Caco-2 (cell line): ENCODE data around the gene GID8. TPM values are rescaled to one million over a fixed set of nuclear protein-coding genes. Genes with fewer than 3 reads are reported as not detected.

Source experiments
- BruUV-seq: library from RNA; stranded (reverse); fragments of 400-500 nt; replicated peaks from 2 replicates; lab custom pipeline; 2021; lab: Mats Ljungman, UMichigan
- CTCF ChIA-PET: fragments of 300-600 bp; sonication (Branson Sonifier 250); formaldehyde crosslinking; loops from one replicate; lab custom pipeline; 2022; ENCODE audit warnings: antibody characterized with exemption; lab: Charles Lee
- POLR2A ChIA-PET: fragments of 300-600 bp; sonication (Branson Sonifier 250); formaldehyde crosslinking; loops from one replicate; lab custom pipeline; 2022; ENCODE audit warnings: antibody characterized with exemption; lab: Charles Lee
- DNase-seq, 2 experiments: peaks; one replicate each; pipeline versions ENCODE4 v3.0.0 to v3.0.0-alpha.2; 2020 to 2022
- H3K27me3 ChIP-seq: replicated peaks from 2 replicates; pipeline ENCODE4 v1.6.0; 2011; ENCODE audit warnings: low read length; ENCODE audit not compliant: control insufficient read depth, insufficient read depth
- H3K36me3 ChIP-seq: 2 replicates; pipeline ENCODE4 v1.5.1; 2011; ENCODE audit warnings: low read length; ENCODE audit not compliant: control insufficient read depth, insufficient read depth
- H3K4me1 ChIP-seq: fragments of 250-450 bp; sonication (Bioruptor Pico); 2 replicates; pipeline ENCODE4 v1.5.1; 2020; ENCODE audit warnings: mild to moderate bottlenecking
- H3K4me3 ChIP-seq: 2 replicates; pipeline ENCODE4 v1.5.1; 2011; ENCODE audit warnings: low read depth, mild to moderate bottlenecking, control low read depth, low read length
- H3K9me3 ChIP-seq: fragments of 250-450 bp; sonication (Bioruptor Pico); 2 replicates; pipeline ENCODE4 v1.5.1; 2020; ENCODE audit warnings: mild to moderate bottlenecking, moderate library complexity
- H3K27ac Mint-ChIP-seq: one replicate; pipeline ENCODE4 v1.8.0; 2022; ENCODE audit warnings: mixed read lengths; ENCODE audit not compliant: unreplicated experiment
- H3K27me3 Mint-ChIP-seq: one replicate; pipeline ENCODE4 v1.8.0; 2022; ENCODE audit warnings: mixed read lengths; ENCODE audit not compliant: insufficient read depth, unreplicated experiment
- H3K36me3 Mint-ChIP-seq: one replicate; pipeline ENCODE4 v1.8.0; 2022; ENCODE audit warnings: mild to moderate bottlenecking, mixed read lengths; ENCODE audit not compliant: insufficient read depth, unreplicated experiment
- H3K4me1 Mint-ChIP-seq: one replicate; pipeline ENCODE4 v1.8.0; 2022; ENCODE audit warnings: low read depth, mixed read lengths; ENCODE audit not compliant: unreplicated experiment
- H3K4me3 Mint-ChIP-seq: one replicate; pipeline ENCODE4 v1.8.0; 2022; ENCODE audit warnings: mild to moderate bottlenecking, moderate library complexity, mixed read lengths; ENCODE audit not compliant: unreplicated experiment
- H3K9me3 Mint-ChIP-seq: one replicate; pipeline ENCODE4 v1.8.0; 2022; ENCODE audit warnings: mixed read lengths; ENCODE audit not compliant: unreplicated experiment
- CTCF ChIP-seq, 2 experiments: fragments of 200-600 bp in 1 of 2; IDR thresholded peaks; 1 replicate in 1 of 2; 2 replicates in 1 of 2; pipeline versions ENCODE4 v1.5.1 to v1.8.0; 2011 to 2022; ENCODE audit warnings: antibody characterized with exemption in 1 of 2, control low read depth in 1 of 2, inconsistent platforms in 1 of 2, low read depth in 1 of 2, low read length in 1 of 2, mild to moderate bottlenecking in 1 of 2, moderate library complexity in 1 of 2; ENCODE audit not compliant: insufficient read depth in 1 of 2, severe bottlenecking in 1 of 2, unreplicated experiment in 1 of 2
- intact Hi-C: fragments of 100-400 bp; cut with micrococcal nuclease; formaldehyde crosslinking; loops from one replicate; pipeline ENCODE4 v1.10.0; 2022; ENCODE audit not compliant: unreplicated experiment
- total RNA-seq: library from RNA; stranded (reverse); gene quantifications from 2 replicates; pipeline ENCODE4 v1.2.3, GENCODE V29; 2022

GID8 gene
- total RNA-seq, 1 experiment from 2014 or later = 133 TPM

DNA sequence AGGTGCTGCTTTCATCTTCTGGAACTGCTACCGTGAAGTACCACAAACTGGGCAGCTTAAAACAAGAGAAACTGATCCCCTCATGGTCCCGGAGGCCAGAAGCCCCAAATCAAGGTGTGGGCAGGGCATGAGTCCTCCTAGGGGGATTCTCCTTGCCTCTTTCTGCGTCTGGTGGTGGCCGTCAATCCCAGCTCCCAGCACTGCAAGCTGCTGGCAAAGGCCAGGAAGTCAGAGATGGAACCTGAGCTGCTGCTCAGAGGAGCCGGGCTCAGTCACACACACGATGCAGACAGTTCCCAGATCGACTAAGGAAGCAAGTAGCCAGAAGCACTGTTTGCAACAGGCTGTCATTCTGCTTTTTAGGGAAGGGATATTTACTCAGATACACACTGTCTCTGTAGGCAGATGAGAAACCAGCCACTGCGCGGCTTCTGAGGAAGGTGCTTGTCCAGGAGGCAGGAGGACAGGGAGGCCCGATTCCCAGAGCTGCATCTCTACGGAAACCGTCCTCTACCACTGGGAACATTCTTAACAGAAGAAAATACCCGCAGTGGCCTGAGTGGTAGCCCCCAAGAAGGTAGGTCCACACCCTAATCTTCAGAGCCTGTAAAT is 53.4 kb downstream of the GID8 start:
- no TSS peak for BruUV-seq
- intact Hi-C loops = no loop called here
- Mint-ChIP-seq H3K4me3 (no peak overlapping the region), H3K9me3 (no peaks in the 10 kb centered on the region), H3K27ac (no peak overlapping the region), H3K27me3 (no peaks in the 10 kb centered on the region), H3K4me1 (no peaks in the 10 kb centered on the region), H3K36me3 (no peaks in the 10 kb centered on the region)
- POLR2A ChIA-PET = no interaction called here
- peaks cover 6% of the 10 kb centered on the region; the same call in 1 of the 2 replicates for H3K4me1 ChIP-seq
- no peaks in the 10 kb centered on the region for H3K36me3 ChIP-seq
- peaks cover 2% of the 10 kb centered on the region; the same call in 1 of the 2 replicates for H3K27me3 ChIP-seq
- no peak overlapping the region for H3K4me3 ChIP-seq
- no peak for DNase-seq
- CTCF ChIA-PET = interaction anchor here (1.0 kb wide), 1 partner anchor 18 kb away, joined by 9 read pairs; no protein-coding TSS in a partner anchor
- H3K9me3 ChIP-seq = 0 out of 2 replicates have a peak, but pooled peaks cover 5% of the 10 kb centered on the region
- TF ChIP-seq CTCF (IDR thresholded peaks at IDR 0.05; ENCODE audit: insufficient read depth in 1 of 2, low read depth in 1 of 2, low read length in 1 of 2, severe bottlenecking in 1 of 2, unreplicated experiment in 1 of 2) = no peak

DNA sequence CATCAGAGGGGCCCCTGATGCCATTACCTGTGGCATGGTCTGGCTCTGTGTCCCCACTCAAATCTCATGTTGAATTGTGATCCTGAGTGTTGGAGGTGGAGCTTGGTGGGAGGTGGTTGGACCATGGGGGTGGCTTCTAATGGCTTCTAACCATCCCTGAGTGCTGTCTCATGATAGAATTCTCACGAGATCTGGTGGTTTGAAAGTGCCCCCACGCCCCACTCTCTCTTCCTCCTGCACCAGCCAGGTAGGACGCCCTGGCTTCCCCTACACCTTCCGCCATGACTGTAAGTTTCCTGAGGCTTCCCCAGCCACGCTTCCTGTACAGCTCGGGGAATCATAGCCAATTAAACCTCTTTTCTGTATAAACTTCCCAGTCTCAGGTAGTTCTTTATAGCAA is 53.9 kb downstream of the GID8 start:
- no peak for DNase-seq
- Mint-ChIP-seq H3K9me3 (no peaks in the 10 kb centered on the region), H3K27me3 (no peaks in the 10 kb centered on the region), H3K27ac (no peak overlapping the region), H3K4me1 (no peaks in the 10 kb centered on the region), H3K36me3 (no peaks in the 10 kb centered on the region), H3K4me3 (no peak overlapping the region)
- CTCF ChIA-PET = no interaction called here
- 0 out of 2 replicates have a peak, but pooled peaks cover 5% of the 10 kb centered on the region for H3K9me3 ChIP-seq
- BruUV-seq = no TSS peak
- H3K36me3 ChIP-seq = no peaks in the 10 kb centered on the region
- intact Hi-C loops = no loop called here
- TF ChIP-seq CTCF (IDR thresholded peaks at IDR 0.05; ENCODE audit: insufficient read depth in 1 of 2, low read depth in 1 of 2, low read length in 1 of 2, severe bottlenecking in 1 of 2, unreplicated experiment in 1 of 2) = no peak
- peaks cover 2% of the 10 kb centered on the region; the same call in 1 of the 2 replicates for H3K27me3 ChIP-seq
- POLR2A ChIA-PET = no interaction called here
- H3K4me1 ChIP-seq = peaks cover 6% of the 10 kb centered on the region; the same call in 1 of the 2 replicates
- no peak overlapping the region for H3K4me3 ChIP-seq

DNA sequence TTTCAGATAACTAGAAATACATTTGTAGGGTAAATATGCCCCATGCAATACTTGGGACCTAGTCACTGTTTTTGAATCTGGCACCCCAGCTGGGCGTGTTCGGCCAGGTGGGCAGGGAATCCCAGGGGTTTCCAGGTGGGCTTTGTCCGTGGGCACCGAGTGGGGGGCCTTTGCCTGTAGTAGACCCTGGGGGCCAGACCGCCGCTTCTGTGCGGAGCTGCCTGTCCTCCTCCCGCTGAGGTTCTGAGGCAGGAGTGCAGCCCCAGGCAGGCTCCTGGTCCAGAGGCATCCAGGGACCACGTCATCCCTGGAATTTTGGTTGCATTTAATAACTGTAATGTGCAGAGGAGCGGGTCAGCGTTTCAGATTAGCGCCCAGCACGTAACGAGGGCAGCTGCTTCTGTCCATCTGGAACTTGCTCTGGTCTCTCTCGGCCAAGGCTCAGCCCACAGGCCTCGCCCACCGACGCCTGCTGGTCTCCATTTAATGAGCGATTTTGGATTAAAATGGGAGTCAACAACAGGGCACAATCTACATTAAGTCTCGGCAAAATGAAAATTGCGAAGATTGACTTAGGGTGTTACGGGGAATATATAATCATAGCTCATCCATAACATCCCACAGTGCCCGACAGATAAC is 56.0 kb downstream of the GID8 start:
- peaks cover 4% of the 10 kb centered on the region; the same call in 1 of the 2 replicates for H3K4me1 ChIP-seq
- no peaks in the 10 kb centered on the region for H3K36me3 ChIP-seq
- Mint-ChIP-seq H3K27me3 (no peaks in the 10 kb centered on the region), H3K27ac (no peak overlapping the region), H3K4me3 (no peak overlapping the region), H3K4me1 (no peaks in the 10 kb centered on the region), H3K36me3 (no peaks in the 10 kb centered on the region), H3K9me3 (no peaks in the 10 kb centered on the region)
- intact Hi-C loops = no loop called here
- CTCF ChIA-PET = interaction anchor here (0.7 to 1.1 kb wide), 2 partner anchors 10 to 22 kb away, joined by 3 to 7 read pairs; no protein-coding TSS in a partner anchor
- H3K4me3 ChIP-seq = no peak overlapping the region
- H3K27me3 ChIP-seq = no peaks in the 10 kb centered on the region
- no peaks in the 10 kb centered on the region for H3K9me3 ChIP-seq
- no peak for DNase-seq
- POLR2A ChIA-PET = no interaction called here
- no peak for TF ChIP-seq CTCF (IDR thresholded peaks at IDR 0.05; ENCODE audit: insufficient read depth in 1 of 2, low read depth in 1 of 2, low read length in 1 of 2, severe bottlenecking in 1 of 2, unreplicated experiment in 1 of 2)
- BruUV-seq = no TSS peak
